ENCODE results near the gene ZNRF2. TPM values are rescaled to one million over a fixed set of nuclear protein-coding genes. Genes with fewer than 3 reads are reported as not detected.

Gene ZNRF2
- total and polyA plus RNA-seq, 5 experiments from 2014 or later = 1.1 to 29.4 (median 2.3) TPM

GRCh38 chr7:30353932-30354607 is 69.7 kb downstream of the ZNRF2 start:
- peaks cover 2 to 36% (median 9%) of the 10 kb centered on the region in 4 donors for H3K4me1 Mint-ChIP-seq
- no peak overlapping the region for H3K27ac Mint-ChIP-seq
- peaks cover 9 to 23% (median 13%) of the 10 kb centered on the region in 3 donors for H3K36me3 Mint-ChIP-seq
- no peak overlapping the region for H3K4me3 Mint-ChIP-seq
- no peaks in the 10 kb centered on the region for H3K27me3 Mint-ChIP-seq
- POLR2A ChIA-PET = interaction anchor here (0.8 kb wide), 1 partner anchor 69 kb away, joined by 4 read pairs; the partner anchor contains the start of gene ZNRF2
- no peaks in the 10 kb centered on the region for H3K9me3 Mint-ChIP-seq
- no peak for DNase-seq
- no peak for ATAC-seq

GRCh38 chr7:30354791-30355190 is 70.4 kb downstream of the ZNRF2 start:
- no peaks in the 10 kb centered on the region for H3K27me3 Mint-ChIP-seq
- H3K4me1 Mint-ChIP-seq = peaks cover 2 to 30% (median 9%) of the 10 kb centered on the region in 4 donors
- POLR2A ChIA-PET = no interaction called here
- no peaks in the 10 kb centered on the region for H3K9me3 Mint-ChIP-seq
- no peak for DNase-seq
- peaks cover 9 to 23% (median 13%) of the 10 kb centered on the region in 3 donors for H3K36me3 Mint-ChIP-seq
- H3K4me3 Mint-ChIP-seq = no peak overlapping the region
- ATAC-seq = no peak
- no peak overlapping the region for H3K27ac Mint-ChIP-seq

GRCh38 chr7:30359957-30360356 is 75.6 kb downstream of the ZNRF2 start:
- POLR2A ChIA-PET = no interaction called here
- Mint-ChIP-seq H3K9me3 (no peaks in the 10 kb centered on the region), H3K36me3 (peaks cover 9 to 28% (median 13%) of the 10 kb centered on the region in 3 donors), H3K27ac (no peak overlapping the region), H3K27me3 (no peaks in the 10 kb centered on the region), H3K4me3 (no peak overlapping the region), H3K4me1 (peaks cover 0 to 12% (median 0%) of the 10 kb centered on the region in 4 donors)
- no peak for DNase-seq
- ATAC-seq = no peak

GRCh38 chr7:30363778-30364563 is 79.6 kb downstream of the ZNRF2 start:
- Mint-ChIP-seq H3K36me3 (peaks cover 0 to 17% (median under 1%) of the 10 kb centered on the region in 3 donors), H3K9me3 (no peaks in the 10 kb centered on the region), H3K4me1 (peaks cover 0 to 12% (median 0%) of the 10 kb centered on the region in 4 donors), H3K27me3 (no peaks in the 10 kb centered on the region), H3K4me3 (no peak overlapping the region), H3K27ac (no peak overlapping the region)
- POLR2A ChIA-PET = no interaction called here
- ATAC-seq (no peak), DNase-seq (no peak)

GRCh38 chr7:30364773-30365172 is 80.4 kb downstream of the ZNRF2 start:
- POLR2A ChIA-PET = no interaction called here

GRCh38 chr7:30365621-30366020 is 81.2 kb downstream of the ZNRF2 start:
- DNase-seq (no peak), ATAC-seq (no peak)
- H3K27ac Mint-ChIP-seq = no peak overlapping the region
- H3K27me3 Mint-ChIP-seq = no peaks in the 10 kb centered on the region
- POLR2A ChIA-PET = no interaction called here
- no peak overlapping the region for H3K4me3 Mint-ChIP-seq
- H3K9me3 Mint-ChIP-seq = no peaks in the 10 kb centered on the region
- H3K36me3 Mint-ChIP-seq = peaks cover 0 to 15% (median 0%) of the 10 kb centered on the region in 3 donors
- H3K4me1 Mint-ChIP-seq = peaks cover 0 to 12% (median 0%) of the 10 kb centered on the region in 4 donors

More at GRCh38 chr7:30364773-30365172, 80.4 kb downstream of the ZNRF2 start:
- Mint-ChIP-seq H3K27ac (no peak overlapping the region), H3K36me3 (peaks cover 0 to 17% (median 0%) of the 10 kb centered on the region in 3 donors), H3K27me3 (no peaks in the 10 kb centered on the region), H3K4me1 (peaks cover 0 to 12% (median 0%) of the 10 kb centered on the region in 4 donors), H3K4me3 (no peak overlapping the region), H3K9me3 (no peaks in the 10 kb centered on the region)
- no peak for ATAC-seq
- DNase-seq = no peak

- H3K4me1 Mint-ChIP-seq = peaks cover 0 to 12% (median 0%) of the 10 kb centered on the region in 4 donors
- H3K9me3 Mint-ChIP-seq = no peaks in the 10 kb centered on the region
- ATAC-seq (no peak), DNase-seq (no peak)
- H3K27me3 Mint-ChIP-seq = no peaks in the 10 kb centered on the region
- H3K27ac Mint-ChIP-seq = no peak overlapping the region
- H3K4me3 Mint-ChIP-seq = no peak overlapping the region
- peaks cover 4 to 19% (median 4%) of the 10 kb centered on the region in 3 donors for H3K36me3 Mint-ChIP-seq
- POLR2A ChIA-PET = no interaction called here
These were observed 82.2 kb downstream of the ZNRF2 start for GRCh38 chr7:30366606-30367005.

GRCh38 chr7:30367561-30367960 is 83.2 kb downstream of the ZNRF2 start:
- Mint-ChIP-seq H3K27ac (no peak overlapping the region), H3K9me3 (no peaks in the 10 kb centered on the region), H3K4me1 (peaks cover 0 to 12% (median 0%) of the 10 kb centered on the region in 4 donors), H3K27me3 (no peaks in the 10 kb centered on the region), H3K36me3 (peaks cover 4 to 26% (median 9%) of the 10 kb centered on the region in 3 donors), H3K4me3 (no peak overlapping the region)
- no peak for DNase-seq
- no peak for ATAC-seq
- POLR2A ChIA-PET = interaction anchor here (0.5 kb wide), 1 partner anchor 94 kb away, joined by 3 read pairs; no protein-coding TSS in a partner anchor

- ATAC-seq (no peak), DNase-seq (no peak)
- H3K36me3 Mint-ChIP-seq = peaks cover 4 to 23% (median 9%) of the 10 kb centered on the region in 3 donors
- peak overlapping the region in 1 of 10 donors; percentile 7 for H3K27ac Mint-ChIP-seq
- H3K4me3 Mint-ChIP-seq = no peak overlapping the region
- no peaks in the 10 kb centered on the region for H3K27me3 Mint-ChIP-seq
- H3K9me3 Mint-ChIP-seq = no peaks in the 10 kb centered on the region
- POLR2A ChIA-PET = no interaction called here
- peaks cover 0 to 3% (median under 1%) of the 10 kb centered on the region in 4 donors for H3K4me1 Mint-ChIP-seq
These were observed 85.5 kb downstream of the ZNRF2 start for GRCh38 chr7:30369879-30370278.

GRCh38 chr7:30371321-30371720 is 86.9 kb downstream of the ZNRF2 start:
- ATAC-seq (no peak), DNase-seq (no peak)
- POLR2A ChIA-PET = no interaction called here
- no peaks in the 10 kb centered on the region for H3K9me3 Mint-ChIP-seq
- H3K4me1 Mint-ChIP-seq = peaks cover 0 to 4% (median 2%) of the 10 kb centered on the region in 4 donors
- H3K27ac Mint-ChIP-seq = no peak overlapping the region
- no peaks in the 10 kb centered on the region for H3K27me3 Mint-ChIP-seq
- H3K4me3 Mint-ChIP-seq = no peak overlapping the region
- H3K36me3 Mint-ChIP-seq = peaks cover 4 to 11% (median 9%) of the 10 kb centered on the region in 3 donors

- H3K9me3 Mint-ChIP-seq = peaks cover 0 to 20% (median 0%) of the 10 kb centered on the region in 9 donors
- H3K27me3 Mint-ChIP-seq = no peaks in the 10 kb centered on the region
- peaks cover 0 to 2% (median 0%) of the 10 kb centered on the region in 3 donors for H3K36me3 Mint-ChIP-seq
- no peak for DNase-seq
- no peak for ATAC-seq
- no peak overlapping the region for H3K27ac Mint-ChIP-seq
- POLR2A ChIA-PET = no interaction called here
- no peak overlapping the region for H3K4me3 Mint-ChIP-seq
- peaks cover 0 to 4% (median 1%) of the 10 kb centered on the region in 4 donors for H3K4me1 Mint-ChIP-seq
These were observed 93.9 kb downstream of the ZNRF2 start for GRCh38 chr7:30378275-30378674.

- Mint-ChIP-seq H3K27ac (no peak overlapping the region), H3K4me3 (no peak overlapping the region), H3K4me1 (peaks cover 0 to 4% (median 0%) of the 10 kb centered on the region in 4 donors), H3K9me3 (peaks cover 0 to 20% (median 2%) of the 10 kb centered on the region in 9 donors), H3K27me3 (no peaks in the 10 kb centered on the region), H3K36me3 (peaks cover 0 to 2% (median 0%) of the 10 kb centered on the region in 3 donors)
- ATAC-seq = no peak
- POLR2A ChIA-PET = no interaction called here
- DNase-seq = no peak
These were observed 94.7 kb downstream of the ZNRF2 start for GRCh38 chr7:30379131-30379530.

GRCh38 chr7:30379741-30380140 is 95.3 kb downstream of the ZNRF2 start:
- POLR2A ChIA-PET = no interaction called here
- peaks cover 0 to 2% (median 0%) of the 10 kb centered on the region in 3 donors for H3K36me3 Mint-ChIP-seq

More at GRCh38 chr7:30379741-30380140, 95.3 kb downstream of the ZNRF2 start:
- no peak overlapping the region for H3K4me3 Mint-ChIP-seq
- peaks cover 0 to 4% (median 0%) of the 10 kb centered on the region in 4 donors for H3K4me1 Mint-ChIP-seq
- no peak overlapping the region for H3K27ac Mint-ChIP-seq
- H3K27me3 Mint-ChIP-seq = no peaks in the 10 kb centered on the region
- DNase-seq (no peak), ATAC-seq (no peak)
- peaks cover 0 to 20% (median 3%) of the 10 kb centered on the region in 9 donors for H3K9me3 Mint-ChIP-seq

Data from naive thymus-derived CD8-positive, alpha-beta T cell (primary cell).